ENCODE results near the gene SH3PXD2A. TPM values are rescaled to one million over a fixed set of nuclear protein-coding genes. Genes with fewer than 3 reads are reported as not detected.

SH3PXD2A gene
- total RNA-seq, 1 experiment from 2014 or later = 0.07 TPM

DNA sequence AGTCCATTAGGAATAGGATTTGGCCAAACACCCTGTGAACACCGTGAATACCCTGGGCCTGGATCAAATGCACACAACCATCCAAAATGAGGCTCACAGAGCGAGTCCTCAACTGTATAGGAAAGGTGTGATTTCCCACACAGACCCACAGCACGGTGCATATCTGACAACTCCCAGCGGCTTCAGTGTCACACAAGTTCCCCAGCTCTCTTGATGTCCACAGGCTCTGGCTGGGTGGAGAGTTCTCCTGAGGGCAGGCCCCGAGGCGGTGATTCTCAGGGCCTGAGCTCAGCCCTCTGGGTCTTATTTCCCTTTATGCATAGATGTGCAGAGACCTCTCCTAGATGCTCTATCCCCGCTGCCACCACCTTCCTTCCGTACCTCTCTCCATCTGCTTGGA is 64.1 kb downstream of the SH3PXD2A start:
- H3K9ac ChIP-seq (ENCODE audit: low read length) = no peak overlapping the region
- H3K27me3 ChIP-seq (ENCODE audit: low read length) = no peaks in the 10 kb centered on the region
- H3K9me3 ChIP-seq (ENCODE audit: low read length) = no peaks in the 10 kb centered on the region
- H3K4me1 ChIP-seq (ENCODE audit: low read length) = no peaks in the 10 kb centered on the region
- H3K36me3 ChIP-seq (ENCODE audit: insufficient read depth, low read length) = no peaks in the 10 kb centered on the region
- H3K27ac ChIP-seq (ENCODE audit: low read length) = no peak overlapping the region
- H2AFZ ChIP-seq (ENCODE audit: low read length) = no peak overlapping the region
- H4K20me1 ChIP-seq (ENCODE audit: insufficient read depth, low read depth, low read length) = no peaks in the 10 kb centered on the region
- no peak overlapping the region for H3K4me3 ChIP-seq (ENCODE audit: low read length)
- no peak for DNase-seq
- H3K4me2 ChIP-seq (ENCODE audit: low read depth, low read length, poor library complexity, severe bottlenecking) = no peak overlapping the region
- no peaks in the 10 kb centered on the region for H3K9me2 ChIP-seq (replicated peaks; ENCODE audit: insufficient read depth, low read length)
- no peaks in the 10 kb centered on the region for H3K79me2 ChIP-seq (ENCODE audit: low read length)

DNA sequence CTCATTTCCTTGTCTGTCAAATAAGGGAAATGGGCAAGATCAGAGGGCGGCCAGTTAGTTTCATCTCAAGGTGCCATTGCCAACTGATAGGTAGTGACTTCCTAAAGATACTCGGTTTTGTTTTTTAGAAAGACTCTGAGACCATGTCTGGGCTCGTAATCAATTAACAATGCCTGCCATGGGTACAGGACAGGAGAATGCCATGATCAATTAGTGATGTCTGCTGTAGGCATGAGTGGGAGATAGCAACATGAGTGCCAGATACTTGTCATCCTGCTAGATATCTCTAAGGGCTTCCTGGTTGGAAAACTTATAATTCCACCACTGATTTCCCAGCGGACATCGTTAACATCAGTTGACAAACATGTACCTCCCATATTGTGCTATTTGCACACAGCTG is 64.8 kb downstream of the SH3PXD2A start:
- Histone ChIP-seq H3K9ac (ENCODE audit: low read length) (no peak overlapping the region), H3K79me2 (ENCODE audit: low read length) (no peaks in the 10 kb centered on the region), H3K27ac (ENCODE audit: low read length) (no peak overlapping the region), H3K9me2 (replicated peaks; ENCODE audit: insufficient read depth, low read length) (no peaks in the 10 kb centered on the region), H3K9me3 (ENCODE audit: low read length) (no peaks in the 10 kb centered on the region), H2AFZ (ENCODE audit: low read length) (no peak overlapping the region), H3K4me3 (ENCODE audit: low read length) (no peak overlapping the region), H3K27me3 (ENCODE audit: low read length) (no peaks in the 10 kb centered on the region), H3K4me2 (ENCODE audit: low read depth, low read length, poor library complexity, severe bottlenecking) (no peak overlapping the region), H4K20me1 (ENCODE audit: insufficient read depth, low read depth, low read length) (no peaks in the 10 kb centered on the region), H3K4me1 (ENCODE audit: low read length) (no peaks in the 10 kb centered on the region), H3K36me3 (ENCODE audit: insufficient read depth, low read length) (no peaks in the 10 kb centered on the region)
- DNase-seq = no peak

DNA sequence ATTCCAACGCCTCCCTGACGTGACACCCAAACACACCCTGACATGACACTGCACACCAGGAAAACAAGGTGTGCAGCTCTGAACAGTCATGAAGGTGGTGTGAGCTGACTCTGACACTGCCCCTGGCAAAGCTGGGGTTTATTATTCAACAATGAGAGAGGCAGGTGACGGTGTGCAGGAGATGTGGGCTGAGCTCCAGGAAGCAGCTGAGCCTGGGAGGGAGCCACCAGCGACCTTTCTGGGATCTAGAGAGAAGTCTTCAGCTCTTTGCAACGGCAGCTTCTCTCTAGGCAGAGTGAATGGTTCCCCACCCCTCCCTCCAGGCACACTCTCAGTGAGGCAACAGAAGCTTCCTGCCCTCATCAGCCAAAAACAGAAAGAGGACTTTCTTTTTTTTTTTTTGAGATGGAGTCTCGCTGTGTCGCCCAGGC is 65.6 kb downstream of the SH3PXD2A start:
- no peaks in the 10 kb centered on the region for H4K20me1 ChIP-seq (ENCODE audit: insufficient read depth, low read depth, low read length)
- no peaks in the 10 kb centered on the region for H3K27me3 ChIP-seq (ENCODE audit: low read length)
- no peak overlapping the region for H2AFZ ChIP-seq (ENCODE audit: low read length)
- no peak overlapping the region for H3K27ac ChIP-seq (ENCODE audit: low read length)
- H3K4me1 ChIP-seq (ENCODE audit: low read length) = no peaks in the 10 kb centered on the region
- H3K79me2 ChIP-seq (ENCODE audit: low read length) = no peaks in the 10 kb centered on the region
- DNase-seq = no peak
- H3K4me2 ChIP-seq (ENCODE audit: low read depth, low read length, poor library complexity, severe bottlenecking) = no peak overlapping the region
- no peak overlapping the region for H3K9ac ChIP-seq (ENCODE audit: low read length)
- H3K4me3 ChIP-seq (ENCODE audit: low read length) = no peak overlapping the region
- no peaks in the 10 kb centered on the region for H3K9me2 ChIP-seq (replicated peaks; ENCODE audit: insufficient read depth, low read length)
- H3K36me3 ChIP-seq (ENCODE audit: insufficient read depth, low read length) = no peaks in the 10 kb centered on the region
- H3K9me3 ChIP-seq (ENCODE audit: low read length) = no peaks in the 10 kb centered on the region

DNA sequence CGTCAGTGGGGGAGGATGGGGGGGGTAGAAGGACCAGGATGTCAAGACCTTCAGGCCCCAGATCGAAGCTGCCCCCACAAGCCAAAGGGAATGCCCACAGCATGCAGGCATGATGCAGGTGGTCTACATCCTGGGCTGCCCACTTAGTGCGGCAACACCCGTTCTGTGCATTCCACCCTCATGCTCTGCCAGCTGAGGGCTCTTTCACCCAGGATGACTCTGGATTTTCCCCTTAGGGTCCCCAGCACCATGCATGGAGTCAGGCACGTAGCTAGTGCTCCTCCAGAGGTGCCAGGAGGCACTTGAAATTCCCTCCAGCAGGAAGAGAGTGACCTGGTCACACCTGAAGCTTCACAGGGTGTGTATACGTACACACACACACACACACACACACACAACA is 66.2 kb downstream of the SH3PXD2A start:
- H2AFZ ChIP-seq (ENCODE audit: low read length) = no peak overlapping the region
- no peaks in the 10 kb centered on the region for H3K79me2 ChIP-seq (ENCODE audit: low read length)
- no peaks in the 10 kb centered on the region for H3K36me3 ChIP-seq (ENCODE audit: insufficient read depth, low read length)
- H3K4me2 ChIP-seq (ENCODE audit: low read depth, low read length, poor library complexity, severe bottlenecking) = no peak overlapping the region
- H3K9me3 ChIP-seq (ENCODE audit: low read length) = no peaks in the 10 kb centered on the region
- no peaks in the 10 kb centered on the region for H3K9me2 ChIP-seq (replicated peaks; ENCODE audit: insufficient read depth, low read length)
- H3K27ac ChIP-seq (ENCODE audit: low read length) = no peak overlapping the region
- H3K4me3 ChIP-seq (ENCODE audit: low read length) = no peak overlapping the region
- no peaks in the 10 kb centered on the region for H3K4me1 ChIP-seq (ENCODE audit: low read length)
- H3K9ac ChIP-seq (ENCODE audit: low read length) = no peak overlapping the region
- H3K27me3 ChIP-seq (ENCODE audit: low read length) = no peaks in the 10 kb centered on the region
- H4K20me1 ChIP-seq (ENCODE audit: insufficient read depth, low read depth, low read length) = no peaks in the 10 kb centered on the region
- no peak for DNase-seq

DNA sequence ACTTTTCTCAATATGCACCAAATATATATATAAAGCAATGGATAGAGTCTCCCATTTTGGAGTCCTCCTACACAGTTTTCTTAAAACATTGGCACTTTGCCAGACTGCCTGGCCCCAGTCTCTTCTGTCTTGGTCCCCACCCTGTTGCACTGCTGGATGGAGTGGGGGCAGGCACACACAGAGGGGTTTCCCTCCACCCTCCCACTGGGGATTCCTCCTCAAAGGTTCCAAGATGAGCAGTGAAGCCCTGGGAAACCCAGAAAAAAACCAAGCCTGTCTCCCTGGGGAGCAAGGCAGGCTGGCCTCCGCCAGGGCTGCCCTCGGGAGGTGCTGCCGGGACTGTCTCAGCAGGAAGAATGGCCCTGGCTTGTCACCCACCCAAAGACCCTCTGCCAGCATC is 68.0 kb downstream of the SH3PXD2A start:
- no peaks in the 10 kb centered on the region for H3K9me2 ChIP-seq (replicated peaks; ENCODE audit: insufficient read depth, low read length)
- no peak overlapping the region for H3K9ac ChIP-seq (ENCODE audit: low read length)
- no peaks in the 10 kb centered on the region for H3K79me2 ChIP-seq (ENCODE audit: low read length)
- H3K9me3 ChIP-seq (ENCODE audit: low read length) = no peaks in the 10 kb centered on the region
- H3K4me3 ChIP-seq (ENCODE audit: low read length) = no peak overlapping the region
- H2AFZ ChIP-seq (ENCODE audit: low read length) = no peak overlapping the region
- no peak overlapping the region for H3K4me2 ChIP-seq (ENCODE audit: low read depth, low read length, poor library complexity, severe bottlenecking)
- no peaks in the 10 kb centered on the region for H3K4me1 ChIP-seq (ENCODE audit: low read length)
- no peak for DNase-seq
- no peaks in the 10 kb centered on the region for H3K27me3 ChIP-seq (ENCODE audit: low read length)
- no peak overlapping the region for H3K27ac ChIP-seq (ENCODE audit: low read length)
- no peaks in the 10 kb centered on the region for H3K36me3 ChIP-seq (ENCODE audit: insufficient read depth, low read length)
- no peaks in the 10 kb centered on the region for H4K20me1 ChIP-seq (ENCODE audit: insufficient read depth, low read depth, low read length)

DNA sequence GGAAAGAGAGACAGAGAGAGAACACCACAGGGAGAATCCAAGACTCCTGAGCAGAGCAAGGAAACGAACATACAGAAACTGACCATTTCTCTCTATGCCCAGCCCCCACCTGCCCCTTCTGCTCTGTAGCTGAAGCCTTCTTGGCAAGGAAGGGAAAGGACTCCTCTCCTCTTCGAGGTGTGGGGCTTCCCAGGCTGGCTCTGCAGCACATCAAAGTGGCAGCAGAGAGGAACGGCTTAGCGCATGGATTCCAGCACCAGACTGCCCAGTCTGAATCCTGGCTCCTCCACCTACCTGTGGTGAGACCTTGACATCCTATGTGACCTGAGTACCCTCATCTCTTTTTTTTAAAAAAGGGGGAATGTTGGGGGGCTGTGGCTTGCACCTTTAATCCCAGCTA is 69.4 kb downstream of the SH3PXD2A start:
- Histone ChIP-seq H3K4me2 (ENCODE audit: low read depth, low read length, poor library complexity, severe bottlenecking) (no peak overlapping the region), H3K36me3 (ENCODE audit: insufficient read depth, low read length) (no peaks in the 10 kb centered on the region), H3K4me3 (ENCODE audit: low read length) (no peak overlapping the region), H3K4me1 (ENCODE audit: low read length) (no peaks in the 10 kb centered on the region), H4K20me1 (ENCODE audit: insufficient read depth, low read depth, low read length) (no peaks in the 10 kb centered on the region), H3K79me2 (ENCODE audit: low read length) (no peaks in the 10 kb centered on the region), H3K9me3 (ENCODE audit: low read length) (no peaks in the 10 kb centered on the region), H2AFZ (ENCODE audit: low read length) (no peak overlapping the region), H3K9me2 (replicated peaks; ENCODE audit: insufficient read depth, low read length) (no peaks in the 10 kb centered on the region), H3K27ac (ENCODE audit: low read length) (no peak overlapping the region), H3K9ac (ENCODE audit: low read length) (no peak overlapping the region), H3K27me3 (ENCODE audit: low read length) (no peaks in the 10 kb centered on the region)
- DNase-seq = no peak

DNA sequence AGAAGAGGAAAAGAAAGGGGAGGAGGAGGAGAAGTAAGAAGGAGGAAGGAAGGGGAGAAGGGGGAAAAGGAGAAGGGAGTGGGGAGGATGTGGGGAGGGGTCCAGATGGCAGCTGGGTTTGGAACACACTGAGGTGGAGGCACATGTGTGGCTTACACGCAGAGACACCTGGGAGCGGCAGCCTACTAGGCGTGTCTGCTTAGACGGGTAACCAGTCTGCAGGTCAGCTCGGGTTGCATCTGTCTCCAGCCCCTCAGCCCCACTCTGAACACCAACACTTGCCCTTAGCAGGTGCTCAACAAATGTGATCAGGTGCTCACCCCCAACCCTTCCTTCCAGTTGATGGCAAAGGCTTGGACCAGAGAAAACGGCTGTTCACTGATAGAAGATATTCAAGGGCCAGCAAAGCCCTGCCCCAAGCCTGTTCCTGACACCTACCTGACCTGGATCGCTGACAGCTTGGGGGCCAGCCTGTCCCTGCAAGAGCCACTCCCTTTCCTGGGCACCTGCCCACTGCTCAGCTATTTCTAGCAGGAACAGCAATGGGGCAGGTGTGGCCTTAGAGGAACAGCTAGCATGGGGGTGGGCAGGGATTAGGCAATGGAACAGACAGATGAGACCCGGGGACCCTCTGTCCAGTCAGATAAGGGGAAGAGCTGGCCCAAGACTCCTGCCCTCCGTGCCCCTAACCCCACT is 70.5 kb downstream of the SH3PXD2A start:
- Histone ChIP-seq H3K79me2 (ENCODE audit: low read length) (no peaks in the 10 kb centered on the region), H3K27ac (ENCODE audit: low read length) (no peak overlapping the region), H3K9me2 (replicated peaks; ENCODE audit: insufficient read depth, low read length) (no peaks in the 10 kb centered on the region), H3K4me3 (ENCODE audit: low read length) (no peak overlapping the region), H3K9ac (ENCODE audit: low read length) (no peak overlapping the region), H4K20me1 (ENCODE audit: insufficient read depth, low read depth, low read length) (no peaks in the 10 kb centered on the region), H3K27me3 (ENCODE audit: low read length) (no peaks in the 10 kb centered on the region), H3K4me1 (ENCODE audit: low read length) (no peaks in the 10 kb centered on the region), H2AFZ (ENCODE audit: low read length) (no peak overlapping the region), H3K36me3 (ENCODE audit: insufficient read depth, low read length) (no peaks in the 10 kb centered on the region), H3K4me2 (ENCODE audit: low read depth, low read length, poor library complexity, severe bottlenecking) (no peak overlapping the region), H3K9me3 (ENCODE audit: low read length) (no peaks in the 10 kb centered on the region)
- DNase-seq = no peak

DNA sequence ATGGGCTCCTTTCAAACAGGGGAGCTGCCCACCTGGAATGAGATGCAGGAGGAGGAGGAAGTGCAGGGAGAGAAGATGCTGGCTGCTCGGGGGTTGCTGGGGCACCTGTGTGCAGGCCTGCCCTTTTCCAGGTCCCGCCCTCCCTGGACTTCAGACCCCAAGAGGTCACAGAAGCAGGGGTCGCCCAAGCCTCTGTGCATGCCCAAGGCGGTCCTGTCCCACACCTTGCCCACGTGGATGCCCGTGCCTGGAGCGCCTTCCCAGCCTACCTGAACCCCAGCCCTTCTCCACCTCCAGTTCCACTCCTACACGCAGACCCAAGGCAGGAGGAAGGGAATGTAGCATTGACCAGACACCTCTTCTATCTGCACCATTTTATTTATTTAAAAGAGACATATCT is 71.3 kb downstream of the SH3PXD2A start:
- DNase-seq = no peak
- no peak overlapping the region for H3K27ac ChIP-seq (ENCODE audit: low read length)
- no peaks in the 10 kb centered on the region for H3K9me2 ChIP-seq (replicated peaks; ENCODE audit: insufficient read depth, low read length)
- no peaks in the 10 kb centered on the region for H4K20me1 ChIP-seq (ENCODE audit: insufficient read depth, low read depth, low read length)
- H3K27me3 ChIP-seq (ENCODE audit: low read length) = no peaks in the 10 kb centered on the region
- no peaks in the 10 kb centered on the region for H3K4me1 ChIP-seq (ENCODE audit: low read length)
- H3K79me2 ChIP-seq (ENCODE audit: low read length) = no peaks in the 10 kb centered on the region
- H3K4me3 ChIP-seq (ENCODE audit: low read length) = no peak overlapping the region
- no peaks in the 10 kb centered on the region for H3K36me3 ChIP-seq (ENCODE audit: insufficient read depth, low read length)
- no peaks in the 10 kb centered on the region for H3K9me3 ChIP-seq (ENCODE audit: low read length)
- no peak overlapping the region for H3K9ac ChIP-seq (ENCODE audit: low read length)
- H3K4me2 ChIP-seq (ENCODE audit: low read depth, low read length, poor library complexity, severe bottlenecking) = no peak overlapping the region
- H2AFZ ChIP-seq (ENCODE audit: low read length) = no peak overlapping the region

Measured in Karpas-422 (cell line).